GM19455 (cell line): Measurements from ENCODE around the gene ZNHIT2.
"Not testable (repeated sequence)": the region's sequence is repeated elsewhere in the genome, so short reads cannot be mapped to it uniquely, and the experiment has no call there.

Experiments
- ATAC-seq: cut with Tn5 transposase; IDR thresholded peaks from one replicate; pipeline ENCODE4 v1.9.1; 2021; ENCODE audit not compliant: unreplicated experiment

The ZNHIT2 gene

GRCh38 chr11:65121447-65121864 lies 4.0 kb upstream of the ZNHIT2 start:
- ATAC-seq: no peak

- ATAC-seq: no peak
Measured at GRCh38 chr11:65120831-65121230, 3.3 kb upstream of the ZNHIT2 start.

- no peak for ATAC-seq
Measured at GRCh38 chr11:65119670-65119995, 2.1 kb upstream of the ZNHIT2 start.

- ATAC-seq: not testable (repeated sequence)
Measured at GRCh38 chr11:65118891-65119669, 1.6 kb upstream of the ZNHIT2 start.

- ATAC-seq: no peak
Measured at GRCh38 chr11:65118097-65118837, 766 bp upstream of the ZNHIT2 start.

GRCh38 chr11:65116370-65117205 lies 913 bp downstream of the ZNHIT2 start:
- no peak for ATAC-seq

GRCh38 chr11:65115361-65116082 lies 2.0 kb downstream of the ZNHIT2 start:
- ATAC-seq: no peak

GRCh38 chr11:65114538-65115171 lies 2.8 kb downstream of the ZNHIT2 start:
- ATAC-seq: no peak

- ATAC-seq: no peak
Measured at GRCh38 chr11:65113839-65114238, 3.7 kb downstream of the ZNHIT2 start.

- ATAC-seq: no peak
Measured at GRCh38 chr11:65113361-65113756, 4.1 kb downstream of the ZNHIT2 start.

GRCh38 chr11:65112546-65113360 lies 4.7 kb downstream of the ZNHIT2 start:
- ATAC-seq: no peak

GRCh38 chr11:65111744-65112545 lies 5.6 kb downstream of the ZNHIT2 start, which contains the start of gene TM7SF2:
TM7SF2 (plus strand) TSS chr11:65111872; CDS start chr11:65112016, 144 bp downstream.
- peak; percentile 44 for ATAC-seq

- ATAC-seq: no peak
Measured at GRCh38 chr11:65111159-65111743, 6.2 kb downstream of the ZNHIT2 start.

- ATAC-seq: no peak
Measured at GRCh38 chr11:65110354-65110861, 7.1 kb downstream of the ZNHIT2 start.

- no peak for ATAC-seq
Measured at GRCh38 chr11:65109231-65110198, 8.0 kb downstream of the ZNHIT2 start.

- no peak for ATAC-seq
Measured at GRCh38 chr11:65108469-65109123, 8.9 kb downstream of the ZNHIT2 start.
